NOMO-1 treated with dmso at 0.1 percent for 144 hours (cell line): Measurements from ENCODE around the gene RGS7.
"Not testable (repeated sequence)": the region's sequence is repeated elsewhere in the genome, so short reads cannot be mapped to it uniquely, and the experiment has no call there.

Experiments
- DNase-seq: peaks from one replicate; lab custom pipeline; 2025; ENCODE audit not compliant: unreplicated experiment; lab: John Stamatoyannopoulos, UW

The RGS7 gene

GRCh38 chr1:241142493-241142892 is 214.5 kb downstream of the RGS7 start:
- no peak for DNase-seq

- not testable (repeated sequence) for DNase-seq
Observed at GRCh38 chr1:241141646-241142045, 215.4 kb downstream of the RGS7 start.

- DNase-seq: no peak
Observed at GRCh38 chr1:241140670-241141069, 216.3 kb downstream of the RGS7 start.

GRCh38 chr1:241139047-241139446 is 218.0 kb downstream of the RGS7 start:
- DNase-seq: no peak

- no peak for DNase-seq
Observed at GRCh38 chr1:241138248-241138647, 218.8 kb downstream of the RGS7 start.

- no peak for DNase-seq
Observed at GRCh38 chr1:241136389-241136788, 220.6 kb downstream of the RGS7 start.

- no peak for DNase-seq
Observed at GRCh38 chr1:241131636-241132194, 225.3 kb downstream of the RGS7 start.

GRCh38 chr1:241130881-241131280 is 226.1 kb downstream of the RGS7 start:
- no peak for DNase-seq

GRCh38 chr1:241129207-241129960 is 227.6 kb downstream of the RGS7 start:
- no peak for DNase-seq

GRCh38 chr1:241125286-241125685 is 231.7 kb downstream of the RGS7 start:
- no peak for DNase-seq

- DNase-seq: no peak
Observed at GRCh38 chr1:241118049-241118448, 239.0 kb downstream of the RGS7 start.

- DNase-seq: no peak
Observed at GRCh38 chr1:241115784-241116183, 241.2 kb downstream of the RGS7 start.

GRCh38 chr1:241114699-241115233 is 242.2 kb downstream of the RGS7 start:
- no peak for DNase-seq

- no peak for DNase-seq
Observed at GRCh38 chr1:241113557-241113956, 243.4 kb downstream of the RGS7 start.

GRCh38 chr1:241109039-241109438 is 248.0 kb downstream of the RGS7 start:
- no peak for DNase-seq

- no peak for DNase-seq
Observed at GRCh38 chr1:241105147-241105546, 251.9 kb downstream of the RGS7 start.

- DNase-seq: no peak
Observed at GRCh38 chr1:241102664-241103063, 254.3 kb downstream of the RGS7 start.

GRCh38 chr1:241101622-241102021 is 255.4 kb downstream of the RGS7 start:
- no peak for DNase-seq

GRCh38 chr1:241097479-241097878 is 259.5 kb downstream of the RGS7 start:
- no peak for DNase-seq

GRCh38 chr1:241096982-241097381 is 260.0 kb downstream of the RGS7 start:
- DNase-seq: no peak

- DNase-seq: no peak
Observed at GRCh38 chr1:241095847-241096246, 261.2 kb downstream of the RGS7 start.

GRCh38 chr1:241090798-241091197 is 266.2 kb downstream of the RGS7 start:
- DNase-seq: no peak

GRCh38 chr1:241089066-241089465 is 267.9 kb downstream of the RGS7 start:
- DNase-seq: not testable (repeated sequence)
